Sigmoid colon (tissue), 4 donors: Measurements from ENCODE around the gene REC8.

Experiments
- CTCF ChIP-seq, 4 experiments: fragments of 450-650 bp in 3 of 4; fragments of 200-600 bp in 1 of 4; IDR thresholded peaks; one replicate each; pipeline ENCODE4 v1.5.1; 2016 to 2019; ENCODE audit warnings: antibody characterized with exemption in 4 of 4, mild to moderate bottlenecking in 3 of 4, moderate library complexity in 2 of 4
- POLR2A ChIP-seq, 2 donors: fragments of 450-650 bp; IDR thresholded peaks; one replicate each; pipeline ENCODE4 v1.6.1; 2016; ENCODE audit warnings: antibody characterized with exemption in 2 of 2, mild to moderate bottlenecking in 2 of 2, moderate library complexity in 2 of 2
- POLR2AphosphoS5 ChIP-seq, 4 donors: sonication (generic); formaldehyde crosslinking; IDR thresholded peaks; one replicate each; pipeline ENCODE4 v1.6.1; 2017; ENCODE audit warnings: antibody characterized with exemption in 4 of 4

GRCh38 chr14:24228902-24229301, 57.0 kb downstream of the REC8 start:
- no peak for TF ChIP-seq POLR2AphosphoS5 (IDR thresholded peaks at IDR 0.05)
- TF ChIP-seq POLR2A (IDR thresholded peaks at IDR 0.05) = no peak
- no peak for TF ChIP-seq CTCF (IDR thresholded peaks at IDR 0.05)
